ENCODE measurements around the gene NLGN1.
"Not testable (repeated sequence)": the region's sequence is repeated elsewhere in the genome, so short reads cannot be mapped to it uniquely, and the experiment has no call there.

Gene NLGN1

GRCh38 chr3:173430576-173430975, 33.0 kb downstream of the NLGN1 start:
- DNase-seq: no peak

GRCh38 chr3:173439004-173439403, 41.5 kb downstream of the NLGN1 start:
- DNase-seq: no peak

GRCh38 chr3:173440514-173440913, 43.0 kb downstream of the NLGN1 start:
- DNase-seq: no peak

GRCh38 chr3:173451561-173451960, 54.0 kb downstream of the NLGN1 start:
- not testable (repeated sequence) for DNase-seq

GRCh38 chr3:173463250-173463649, 65.7 kb downstream of the NLGN1 start:
- DNase-seq: no peak

GRCh38 chr3:173465112-173465511, 67.6 kb downstream of the NLGN1 start:
- no peak for DNase-seq

- no peak for DNase-seq
Observed at GRCh38 chr3:173465898-173466678, 68.5 kb downstream of the NLGN1 start.

- no peak for DNase-seq
Observed at GRCh38 chr3:173467501-173467900, 70.0 kb downstream of the NLGN1 start.

GRCh38 chr3:173473237-173473636, 75.7 kb downstream of the NLGN1 start:
- DNase-seq: no peak

GRCh38 chr3:173479301-173479700, 81.8 kb downstream of the NLGN1 start:
- DNase-seq: no peak

- peak; percentile 85 for DNase-seq
Observed at GRCh38 chr3:173501931-173502489, 104.5 kb downstream of the NLGN1 start.

GRCh38 chr3:173502983-173503568, 105.5 kb downstream of the NLGN1 start:
- peak; percentile 71 for DNase-seq

GRCh38 chr3:173510565-173510964, 113.0 kb downstream of the NLGN1 start:
- no peak for DNase-seq

- no peak for DNase-seq
Observed at GRCh38 chr3:173513123-173513522, 115.6 kb downstream of the NLGN1 start.

- DNase-seq: no peak
Observed at GRCh38 chr3:173529062-173529711, 131.6 kb downstream of the NLGN1 start.

GRCh38 chr3:173531602-173532001, 134.1 kb downstream of the NLGN1 start:
- no peak for DNase-seq

- DNase-seq: no peak
Observed at GRCh38 chr3:173538410-173538809, 140.9 kb downstream of the NLGN1 start.

- not testable (repeated sequence) for DNase-seq
Observed at GRCh38 chr3:173545590-173545989, 148.0 kb downstream of the NLGN1 start.

GRCh38 chr3:173547070-173547469, 149.5 kb downstream of the NLGN1 start:
- no peak for DNase-seq

GRCh38 chr3:173548261-173548660, 150.7 kb downstream of the NLGN1 start:
- DNase-seq: no peak

- no peak for DNase-seq
Observed at GRCh38 chr3:173552526-173552925, 155.0 kb downstream of the NLGN1 start.

GRCh38 chr3:173553635-173554280, 156.2 kb downstream of the NLGN1 start:
- peak; percentile 94 for DNase-seq

- no peak for DNase-seq
Observed at GRCh38 chr3:173556546-173556945, 159.0 kb downstream of the NLGN1 start.
